Measurements from ENCODE around the gene CTBS.

GRCh38 chr1:84509029-84509428, 65.2 kb downstream of the CTBS start:
- TF ChIP-seq CTCF (IDR thresholded peaks at IDR 0.05; ENCODE audit: low read depth, low read length) = no peak
- TF ChIP-seq POLR2A (IDR thresholded peaks at IDR 0.05; ENCODE audit: extremely low read depth, insufficient read length) = no peak
- no peak for TF ChIP-seq MAX (IDR thresholded peaks at IDR 0.05; ENCODE audit: low read depth, low read length)

All from NB4 (cell line).